KOPT-K1 (cell line): Measurements from ENCODE around the gene MARK3.

Experiments
- H3K27ac ChIP-seq: fragments of 200-600 bp; sonication (generic); 2 replicates; pipeline ENCODE4 v1.5.1; 2016; ENCODE audit warnings: antibody characterized with exemption, mild to moderate bottlenecking, low read depth, low read length; ENCODE audit not compliant: poor library complexity, severe bottlenecking
- H3K36me3 ChIP-seq: fragments of 200-600 bp; sonication (generic); 2 replicates; pipeline ENCODE4 v1.5.1; 2017; ENCODE audit warnings: antibody characterized with exemption, mild to moderate bottlenecking, low read length, moderate library complexity; ENCODE audit not compliant: insufficient read depth
- H3K9me3 ChIP-seq: fragments of 200-600 bp; sonication (generic); 2 replicates; pipeline ENCODE4 v1.5.1; 2017; ENCODE audit warnings: antibody characterized with exemption, low read length, mild to moderate bottlenecking; ENCODE audit not compliant: insufficient read depth, poor library complexity, severe bottlenecking

MARK3 gene

GRCh38 chr14:103530390-103530789, 145.2 kb downstream of the MARK3 start:
- no peaks in the 10 kb centered on the region for H3K9me3 ChIP-seq
- no peak overlapping the region for H3K27ac ChIP-seq
- peaks cover 44% of the 10 kb centered on the region; the same call in 1 of the 2 replicates for H3K36me3 ChIP-seq

GRCh38 chr14:103530831-103531230, 145.6 kb downstream of the MARK3 start:
- H3K9me3 ChIP-seq = no peaks in the 10 kb centered on the region
- peaks cover 48% of the 10 kb centered on the region; the same call in 1 of the 2 replicates for H3K36me3 ChIP-seq
- no peak overlapping the region for H3K27ac ChIP-seq

- H3K9me3 ChIP-seq = no peaks in the 10 kb centered on the region
- peaks cover 52% of the 10 kb centered on the region; the same call in 1 of the 2 replicates for H3K36me3 ChIP-seq
- H3K27ac ChIP-seq = no peak overlapping the region
These were observed 146.4 kb downstream of the MARK3 start for GRCh38 chr14:103531421-103532215.

GRCh38 chr14:103532216-103533136, 147.3 kb downstream of the MARK3 start:
- Histone ChIP-seq H3K27ac (no peak overlapping the region), H3K9me3 (no peaks in the 10 kb centered on the region), H3K36me3 (peaks cover 52% of the 10 kb centered on the region; the same call in 1 of the 2 replicates)

- H3K36me3 ChIP-seq = peaks cover 52% of the 10 kb centered on the region; the same call in 1 of the 2 replicates
- H3K27ac ChIP-seq = no peak overlapping the region
- H3K9me3 ChIP-seq = no peaks in the 10 kb centered on the region
These were observed 148.2 kb downstream of the MARK3 start for GRCh38 chr14:103533137-103533998.

GRCh38 chr14:103533999-103534575, 148.9 kb downstream of the MARK3 start:
- no peak overlapping the region for H3K27ac ChIP-seq
- H3K36me3 ChIP-seq = peaks cover 52% of the 10 kb centered on the region; the same call in 1 of the 2 replicates

GRCh38 chr14:103534576-103535061, 149.4 kb downstream of the MARK3 start:
- peaks cover 52% of the 10 kb centered on the region; the same call in 1 of the 2 replicates for H3K36me3 ChIP-seq
- H3K27ac ChIP-seq = no peak overlapping the region
- no peaks in the 10 kb centered on the region for H3K9me3 ChIP-seq

More at GRCh38 chr14:103533999-103534575, 148.9 kb downstream of the MARK3 start:
- H3K9me3 ChIP-seq = no peaks in the 10 kb centered on the region

- Histone ChIP-seq H3K36me3 (peaks cover 52% of the 10 kb centered on the region; the same call in 1 of the 2 replicates), H3K9me3 (no peaks in the 10 kb centered on the region), H3K27ac (no peak overlapping the region)
These were observed 150.1 kb downstream of the MARK3 start for GRCh38 chr14:103535081-103535890.

GRCh38 chr14:103535891-103536565, 150.8 kb downstream of the MARK3 start:
- Histone ChIP-seq H3K27ac (no peak overlapping the region), H3K9me3 (no peaks in the 10 kb centered on the region), H3K36me3 (peaks cover 46% of the 10 kb centered on the region; the same call in 1 of the 2 replicates)

- peaks cover 40% of the 10 kb centered on the region; the same call in 1 of the 2 replicates for H3K36me3 ChIP-seq
- no peaks in the 10 kb centered on the region for H3K9me3 ChIP-seq
- H3K27ac ChIP-seq = no peak overlapping the region
These were observed 151.5 kb downstream of the MARK3 start for GRCh38 chr14:103536693-103537092.

GRCh38 chr14:103537175-103537990, 152.2 kb downstream of the MARK3 start:
- Histone ChIP-seq H3K36me3 (peaks cover 34% of the 10 kb centered on the region; the same call in 1 of the 2 replicates), H3K27ac (no peak overlapping the region), H3K9me3 (no peaks in the 10 kb centered on the region)

GRCh38 chr14:103538291-103539055, 153.3 kb downstream of the MARK3 start:
- H3K27ac ChIP-seq = no peak overlapping the region
- H3K36me3 ChIP-seq = peaks cover 23% of the 10 kb centered on the region; the same call in 1 of the 2 replicates

More at GRCh38 chr14:103538291-103539055, 153.3 kb downstream of the MARK3 start:
- no peaks in the 10 kb centered on the region for H3K9me3 ChIP-seq
